22Rv1 (cell line): ENCODE data around the gene CACNG4.

Experiments used
- ZFX ChIP-seq: fragments of 450-650 bp; IDR thresholded peaks from 2 replicates; pipeline ENCODE4 v1.6.1; 2017; ENCODE audit warnings: antibody characterized with exemption, borderline replicate concordance
- TF ChIP-seq, protein P1 (sequence below): fragments of 450-650 bp; IDR thresholded peaks from 2 replicates; pipeline ENCODE4 v1.5.1; 2017; ENCODE audit warnings: mild to moderate bottlenecking

- TF ChIP-seq, protein P1, sequence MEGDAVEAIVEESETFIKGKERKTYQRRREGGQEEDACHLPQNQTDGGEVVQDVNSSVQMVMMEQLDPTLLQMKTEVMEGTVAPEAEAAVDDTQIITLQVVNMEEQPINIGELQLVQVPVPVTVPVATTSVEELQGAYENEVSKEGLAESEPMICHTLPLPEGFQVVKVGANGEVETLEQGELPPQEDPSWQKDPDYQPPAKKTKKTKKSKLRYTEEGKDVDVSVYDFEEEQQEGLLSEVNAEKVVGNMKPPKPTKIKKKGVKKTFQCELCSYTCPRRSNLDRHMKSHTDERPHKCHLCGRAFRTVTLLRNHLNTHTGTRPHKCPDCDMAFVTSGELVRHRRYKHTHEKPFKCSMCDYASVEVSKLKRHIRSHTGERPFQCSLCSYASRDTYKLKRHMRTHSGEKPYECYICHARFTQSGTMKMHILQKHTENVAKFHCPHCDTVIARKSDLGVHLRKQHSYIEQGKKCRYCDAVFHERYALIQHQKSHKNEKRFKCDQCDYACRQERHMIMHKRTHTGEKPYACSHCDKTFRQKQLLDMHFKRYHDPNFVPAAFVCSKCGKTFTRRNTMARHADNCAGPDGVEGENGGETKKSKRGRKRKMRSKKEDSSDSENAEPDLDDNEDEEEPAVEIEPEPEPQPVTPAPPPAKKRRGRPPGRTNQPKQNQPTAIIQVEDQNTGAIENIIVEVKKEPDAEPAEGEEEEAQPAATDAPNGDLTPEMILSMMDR, result no peak
- TF ChIP-seq ZFX, result no peak
Observed at GRCh38 chr17:67054011-67054591, 89.6 kb downstream of the CACNG4 start.
